ENCODE data around the gene PALD1. TPM values are rescaled to one million over a fixed set of nuclear protein-coding genes. Genes with fewer than 3 reads are reported as not detected.
A peak's percentile ranks its signal among the peaks of the same experiment; 100 is the strongest.

The PALD1 gene
- total and polyA plus RNA-seq, 8 donors = 10.1 to 34.5 (median 24.1) TPM

DNA sequence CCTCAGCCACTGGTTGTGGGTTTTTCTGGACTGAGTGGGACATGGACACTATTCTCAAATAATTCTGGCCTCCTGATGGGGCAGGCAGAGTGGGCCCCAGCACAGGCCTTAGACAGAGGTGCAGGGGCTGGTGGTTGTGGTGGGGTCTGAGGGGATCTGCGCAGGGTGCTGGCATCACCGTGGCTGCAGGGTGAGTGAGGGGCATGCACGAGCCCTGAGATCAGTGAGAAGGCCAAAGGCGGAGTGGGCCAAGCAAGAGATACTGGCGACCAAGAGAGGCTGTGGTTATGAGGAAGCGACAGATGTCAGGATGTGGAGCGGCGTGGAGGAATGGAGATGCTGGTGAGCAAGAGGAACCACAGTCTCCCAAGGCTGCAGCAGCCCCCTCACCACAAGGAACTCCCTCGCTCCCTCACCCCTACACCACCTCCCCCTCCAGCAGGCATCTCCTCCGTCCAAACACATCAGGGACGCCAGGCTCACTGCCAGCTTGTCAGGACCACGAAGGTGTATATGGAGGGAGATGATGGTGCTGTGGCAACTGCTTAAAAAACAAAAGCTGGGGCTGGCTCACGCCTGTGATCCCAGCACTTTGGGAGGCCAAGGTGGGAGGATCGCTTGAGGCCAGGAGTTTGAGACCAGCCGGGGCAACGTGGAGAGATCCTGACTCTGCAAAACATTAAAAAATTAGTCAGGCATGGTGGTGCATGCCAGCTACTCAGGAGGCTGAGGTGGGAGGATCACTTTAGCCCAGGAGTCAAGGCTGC lies 114.4 kb downstream of the PALD1 start:
- H3K27ac ChIP-seq = no peak overlapping the region
- H3K9me3 ChIP-seq = no peaks in the 10 kb centered on the region
- TF ChIP-seq, protein P1, sequence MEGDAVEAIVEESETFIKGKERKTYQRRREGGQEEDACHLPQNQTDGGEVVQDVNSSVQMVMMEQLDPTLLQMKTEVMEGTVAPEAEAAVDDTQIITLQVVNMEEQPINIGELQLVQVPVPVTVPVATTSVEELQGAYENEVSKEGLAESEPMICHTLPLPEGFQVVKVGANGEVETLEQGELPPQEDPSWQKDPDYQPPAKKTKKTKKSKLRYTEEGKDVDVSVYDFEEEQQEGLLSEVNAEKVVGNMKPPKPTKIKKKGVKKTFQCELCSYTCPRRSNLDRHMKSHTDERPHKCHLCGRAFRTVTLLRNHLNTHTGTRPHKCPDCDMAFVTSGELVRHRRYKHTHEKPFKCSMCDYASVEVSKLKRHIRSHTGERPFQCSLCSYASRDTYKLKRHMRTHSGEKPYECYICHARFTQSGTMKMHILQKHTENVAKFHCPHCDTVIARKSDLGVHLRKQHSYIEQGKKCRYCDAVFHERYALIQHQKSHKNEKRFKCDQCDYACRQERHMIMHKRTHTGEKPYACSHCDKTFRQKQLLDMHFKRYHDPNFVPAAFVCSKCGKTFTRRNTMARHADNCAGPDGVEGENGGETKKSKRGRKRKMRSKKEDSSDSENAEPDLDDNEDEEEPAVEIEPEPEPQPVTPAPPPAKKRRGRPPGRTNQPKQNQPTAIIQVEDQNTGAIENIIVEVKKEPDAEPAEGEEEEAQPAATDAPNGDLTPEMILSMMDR (IDR thresholded peaks at IDR 0.05) = no peak
- intact Hi-C loops (cut with DNase I) = no loop called here
- DNase-seq (no peak), ATAC-seq (no peak)
- no peaks in the 10 kb centered on the region for H3K27me3 ChIP-seq
- H3K4me1 ChIP-seq = peaks cover 16 to 17% of the 10 kb centered on the region in 2 donors
- H3K4me3 ChIP-seq = no peak overlapping the region
- H3K36me3 ChIP-seq = no peaks in the 10 kb centered on the region

DNA sequence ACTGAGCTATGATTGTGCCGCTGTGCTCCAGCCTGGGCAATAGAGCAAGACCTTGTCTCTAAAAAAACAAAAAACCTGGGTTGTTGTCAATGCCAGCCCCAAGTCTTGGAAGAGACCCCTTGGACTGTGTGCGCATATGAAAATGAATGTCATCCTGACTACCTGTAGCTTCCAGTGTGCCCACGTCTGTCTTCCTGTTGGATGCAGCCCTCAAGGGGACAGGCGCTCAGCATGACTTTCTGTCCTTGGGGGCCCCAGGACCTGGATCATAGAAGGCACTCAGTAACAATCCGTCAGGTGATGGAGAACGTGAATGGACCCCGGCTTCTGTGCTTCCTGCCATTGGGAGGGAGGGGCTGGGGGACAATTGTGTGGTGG lies 114.9 kb downstream of the PALD1 start:
- intact Hi-C loops (cut with DNase I) = no loop called here
- no peak overlapping the region for H3K4me3 ChIP-seq
- H3K9me3 ChIP-seq = no peaks in the 10 kb centered on the region
- H3K4me1 ChIP-seq = peaks cover 15 to 16% of the 10 kb centered on the region in 2 donors
- ATAC-seq = no peak
- TF ChIP-seq, protein P1 (IDR thresholded peaks at IDR 0.05) = no peak
- H3K36me3 ChIP-seq = no peaks in the 10 kb centered on the region
- no peak overlapping the region for H3K27ac ChIP-seq
- DNase-seq = no peak
- no peaks in the 10 kb centered on the region for H3K27me3 ChIP-seq

- H3K4me3 ChIP-seq = no peak overlapping the region
- peaks cover 9 to 16% of the 10 kb centered on the region in 2 donors for H3K4me1 ChIP-seq
- intact Hi-C loops (cut with DNase I) = no loop called here
- no peaks in the 10 kb centered on the region for H3K9me3 ChIP-seq
- no peaks in the 10 kb centered on the region for H3K36me3 ChIP-seq
- TF ChIP-seq, protein P1 (IDR thresholded peaks at IDR 0.05) = no peak
- no peak overlapping the region for H3K27ac ChIP-seq
- DNase-seq (no peak), ATAC-seq (no peak)
- H3K27me3 ChIP-seq = no peaks in the 10 kb centered on the region
Observed at GRCh38 chr10:70594161-70594560, 115.6 kb downstream of the PALD1 start.

DNA sequence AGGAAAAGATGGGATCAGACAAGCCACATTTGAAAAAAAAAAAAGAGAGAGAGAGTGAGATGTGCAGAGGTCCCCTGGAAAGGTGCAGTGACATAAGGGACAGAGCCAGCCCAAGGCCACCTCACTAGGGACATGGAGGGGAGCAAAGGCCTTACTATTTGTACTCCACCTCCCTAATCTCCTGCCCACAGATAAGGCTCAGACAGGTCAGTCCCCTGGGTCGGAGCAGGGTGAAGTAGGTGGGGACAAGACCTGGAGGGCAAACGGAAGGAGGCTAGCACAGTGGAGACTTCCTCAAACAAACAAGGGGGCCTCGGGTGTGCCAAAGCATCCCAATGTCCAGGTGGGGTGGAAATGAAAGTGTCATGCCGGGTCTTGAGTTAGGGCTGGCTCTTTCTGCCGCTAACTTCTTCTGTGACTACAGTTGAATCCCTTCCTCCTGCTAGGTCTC lies 117.0 kb downstream of the PALD1 start:
- no peaks in the 10 kb centered on the region for H3K36me3 ChIP-seq
- no peaks in the 10 kb centered on the region for H3K27me3 ChIP-seq
- intact Hi-C loops (cut with DNase I) = no loop called here
- DNase-seq (no peak), ATAC-seq (no peak)
- no peak overlapping the region for H3K27ac ChIP-seq
- H3K4me3 ChIP-seq = no peak overlapping the region
- H3K9me3 ChIP-seq = no peaks in the 10 kb centered on the region
- TF ChIP-seq, protein P1 (IDR thresholded peaks at IDR 0.05) = no peak
- peaks cover 0 to 7% of the 10 kb centered on the region in 2 donors for H3K4me1 ChIP-seq

DNA sequence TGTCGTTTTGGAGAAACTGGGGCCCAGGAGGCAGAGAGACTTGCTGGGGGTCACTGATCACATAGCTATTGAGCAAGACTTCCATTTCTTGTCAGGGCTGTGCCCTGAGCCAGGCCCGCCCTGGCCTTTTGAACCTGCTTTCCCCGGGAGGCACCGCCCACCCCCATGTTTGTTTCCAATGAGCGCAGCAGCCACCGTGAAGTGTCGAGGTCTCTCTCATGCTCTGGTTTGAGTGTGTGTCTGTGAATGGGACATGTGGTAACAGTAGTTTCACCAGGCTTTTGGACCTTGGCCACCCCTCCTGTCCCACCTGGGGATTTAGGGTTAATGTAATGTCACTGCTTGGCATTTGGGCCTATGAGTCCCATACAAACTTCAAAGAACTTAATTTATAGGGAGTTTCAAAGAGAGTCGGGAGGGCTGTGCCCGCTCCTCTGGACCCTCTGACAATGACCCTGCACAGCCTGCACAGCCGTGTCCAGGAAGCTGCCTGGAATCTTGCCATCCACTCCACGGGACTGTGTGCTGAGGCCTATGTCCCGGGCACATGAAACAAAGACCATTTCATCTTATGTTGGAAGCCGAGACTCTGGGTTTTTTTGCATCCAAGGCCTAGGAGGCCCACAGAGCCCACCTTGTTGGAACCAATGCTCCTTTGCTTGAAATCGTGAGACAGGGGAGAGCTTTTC lies 117.7 kb downstream of the PALD1 start:
- Histone ChIP-seq H3K36me3 (no peaks in the 10 kb centered on the region), H3K4me1 (peaks cover 0 to 7% of the 10 kb centered on the region in 2 donors), H3K4me3 (no peak overlapping the region), H3K9me3 (no peaks in the 10 kb centered on the region), H3K27ac (no peak overlapping the region), H3K27me3 (no peaks in the 10 kb centered on the region)
- intact Hi-C loops (cut with DNase I) = no loop called here
- ATAC-seq (peak; percentile 58), DNase-seq (peak in 1 of 4 donors; percentile 45)
- TF ChIP-seq, protein P1 (IDR thresholded peaks at IDR 0.05) = no peak

All from left lung (tissue), 10 donors.